AG10803 (cell line): ENCODE measurements around the gene EMC10.
"Not testable (repeated sequence)": the region's sequence is repeated elsewhere in the genome, so short reads cannot be mapped to it uniquely, and the experiment has no call there.

ENCODE experiments used
- DNase-seq: peaks from one replicate; pipeline ENCODE4 v3.0.0; 2010; ENCODE audit warnings: low read depth
- H3K4me3 ChIP-seq: 2 replicates; pipeline ENCODE4 v1.5.1; 2011; ENCODE audit warnings: mild to moderate bottlenecking, low read length, control low read depth
- TF ChIP-seq, protein P1 (sequence below): conservative IDR thresholded peaks from 2 replicates; pipeline ENCODE4 v1.5.1; 2011; ENCODE audit warnings: mild to moderate bottlenecking, low read length, control low read depth, inconsistent platforms

Gene EMC10

DNA sequence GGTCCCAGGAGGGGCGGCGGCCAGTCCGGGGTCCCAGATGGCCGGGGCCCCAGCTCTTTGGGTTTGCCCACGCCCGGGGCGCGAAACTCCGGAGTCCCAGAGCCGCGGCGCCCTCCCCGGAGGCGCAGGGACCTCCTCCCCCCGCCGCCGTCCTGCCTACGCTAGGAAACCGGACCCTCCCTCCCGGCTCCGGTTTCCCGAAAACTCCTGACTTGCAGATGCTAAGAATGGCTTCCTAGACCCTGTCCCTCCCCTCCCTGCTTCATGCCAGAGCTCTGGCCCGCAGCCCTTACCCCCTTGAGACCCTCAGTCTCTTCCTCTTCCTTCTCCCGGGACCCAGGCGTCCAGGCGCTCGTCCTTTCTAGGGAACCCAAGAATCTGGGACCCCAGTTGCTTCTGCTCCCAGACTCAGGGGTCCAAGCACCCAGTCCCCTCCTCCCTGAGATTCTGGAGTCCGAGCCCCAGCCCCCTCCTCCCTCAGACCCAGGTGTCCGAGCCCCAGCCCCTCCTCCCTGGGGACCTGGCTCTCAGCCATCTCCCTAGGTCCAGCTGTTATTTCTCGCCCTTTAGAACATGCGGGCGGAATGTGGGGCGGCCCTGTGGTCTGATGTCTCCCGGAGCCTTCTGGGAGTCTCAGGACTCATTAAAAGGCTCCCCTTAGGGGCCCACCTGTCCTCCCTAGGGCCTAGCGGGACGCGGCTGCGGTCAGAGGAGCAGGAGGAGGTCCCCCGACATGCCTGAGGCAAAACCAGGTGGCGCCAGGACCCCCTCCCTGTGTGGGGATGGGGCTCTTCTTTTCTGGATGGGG, 43.9 kb upstream of the EMC10 start, which contains the start of gene MYBPC2:
Gene MYBPC2 (plus strand): TSS at position 672 of the 808 bp plus-strand sequence. CDS start 62 bp downstream, at position 734.
- peak within 1 kb of the TSS; percentile 64 for H3K4me3 ChIP-seq
- no peak for DNase-seq
- TF ChIP-seq, protein P1, sequence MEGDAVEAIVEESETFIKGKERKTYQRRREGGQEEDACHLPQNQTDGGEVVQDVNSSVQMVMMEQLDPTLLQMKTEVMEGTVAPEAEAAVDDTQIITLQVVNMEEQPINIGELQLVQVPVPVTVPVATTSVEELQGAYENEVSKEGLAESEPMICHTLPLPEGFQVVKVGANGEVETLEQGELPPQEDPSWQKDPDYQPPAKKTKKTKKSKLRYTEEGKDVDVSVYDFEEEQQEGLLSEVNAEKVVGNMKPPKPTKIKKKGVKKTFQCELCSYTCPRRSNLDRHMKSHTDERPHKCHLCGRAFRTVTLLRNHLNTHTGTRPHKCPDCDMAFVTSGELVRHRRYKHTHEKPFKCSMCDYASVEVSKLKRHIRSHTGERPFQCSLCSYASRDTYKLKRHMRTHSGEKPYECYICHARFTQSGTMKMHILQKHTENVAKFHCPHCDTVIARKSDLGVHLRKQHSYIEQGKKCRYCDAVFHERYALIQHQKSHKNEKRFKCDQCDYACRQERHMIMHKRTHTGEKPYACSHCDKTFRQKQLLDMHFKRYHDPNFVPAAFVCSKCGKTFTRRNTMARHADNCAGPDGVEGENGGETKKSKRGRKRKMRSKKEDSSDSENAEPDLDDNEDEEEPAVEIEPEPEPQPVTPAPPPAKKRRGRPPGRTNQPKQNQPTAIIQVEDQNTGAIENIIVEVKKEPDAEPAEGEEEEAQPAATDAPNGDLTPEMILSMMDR: no peak

- TF ChIP-seq, protein P1: no peak
- no peak overlapping the region for H3K4me3 ChIP-seq
- no peak for DNase-seq
Measured at GRCh38 chr19:50433201-50434180, 42.8 kb upstream of the EMC10 start.

DNA sequence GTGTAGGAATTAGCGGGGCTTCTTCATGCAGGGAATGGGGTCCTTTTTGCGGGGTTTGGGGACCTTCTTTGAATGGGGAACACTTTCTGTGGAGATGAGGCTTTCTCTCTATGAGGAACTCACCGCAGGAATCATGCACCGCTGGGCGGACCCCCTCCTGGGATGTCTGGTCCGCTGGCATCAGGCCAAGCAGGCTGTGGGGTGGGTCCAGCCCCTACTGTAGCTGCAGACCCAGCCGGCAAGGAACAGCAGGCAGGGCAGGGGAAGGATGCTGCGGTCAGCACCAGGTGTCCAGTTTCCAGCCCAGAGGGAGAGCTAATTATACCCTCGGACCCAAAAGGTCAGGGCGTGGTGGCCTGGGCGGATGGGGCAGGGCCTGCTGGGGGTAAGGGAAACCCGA, 41.8 kb upstream of the EMC10 start:
- no peak for DNase-seq
- TF ChIP-seq, protein P1: no peak
- H3K4me3 ChIP-seq: no peak overlapping the region

DNA sequence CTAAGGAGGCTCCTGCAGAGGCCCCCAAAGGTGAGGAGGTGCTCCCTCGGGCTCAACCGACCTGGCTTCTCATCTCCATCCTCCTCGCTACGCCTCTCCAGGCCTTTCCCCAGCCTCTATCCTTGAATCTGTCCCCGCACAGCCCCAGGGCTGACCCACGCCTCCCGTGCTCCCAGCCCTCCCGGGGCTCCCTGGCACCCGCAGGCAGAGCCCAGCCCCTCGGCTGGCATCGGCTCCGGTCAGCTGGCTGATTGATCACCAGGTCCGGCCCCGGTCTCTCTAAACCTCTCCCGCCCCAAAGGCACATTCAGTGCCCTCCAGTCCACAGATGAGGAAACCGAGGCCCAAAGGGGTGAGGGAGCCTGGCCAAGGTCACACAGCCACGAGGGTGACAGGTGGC, 41.1 kb upstream of the EMC10 start:
- DNase-seq: no peak
- TF ChIP-seq, protein P1: no peak
- H3K4me3 ChIP-seq: no peak overlapping the region

GRCh38 chr19:50435627-50436026, 40.7 kb upstream of the EMC10 start:
- TF ChIP-seq, protein P1: no peak
- no peak for DNase-seq
- no peak overlapping the region for H3K4me3 ChIP-seq

- no peak for DNase-seq
- TF ChIP-seq, protein P1: no peak
- H3K4me3 ChIP-seq: no peak overlapping the region
Measured at GRCh38 chr19:50437862-50438449, 38.4 kb upstream of the EMC10 start.

DNA sequence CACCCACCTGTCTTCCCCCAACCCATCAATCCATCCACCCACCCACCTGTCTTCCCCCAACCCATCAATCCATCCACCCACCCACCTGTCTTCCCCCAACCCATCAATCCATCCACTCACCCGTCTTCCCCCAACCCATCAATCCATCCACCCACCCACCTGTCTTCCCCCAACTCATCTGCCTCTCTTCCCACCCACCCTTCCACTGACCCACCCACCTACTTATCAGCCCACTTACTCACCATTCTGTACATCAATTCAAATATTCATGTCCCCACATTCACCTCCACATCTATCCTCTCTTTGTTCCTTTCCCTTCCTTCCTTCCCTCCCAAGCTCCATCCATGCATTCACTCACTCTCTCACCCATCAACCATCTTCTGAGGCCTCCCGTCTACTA, 37.2 kb upstream of the EMC10 start:
- DNase-seq: not testable (repeated sequence)

More for the DNA sequence above, 37.2 kb upstream of the EMC10 start:
- H3K4me3 ChIP-seq: not testable (repeated sequence)
